GM18498 (cell line): Measurements from ENCODE around the gene SPOCK1.

Experiments
- ATAC-seq: cut with Tn5 transposase; IDR thresholded peaks from one replicate; pipeline ENCODE4 v1.9.1; 2021; ENCODE audit warnings: mild to moderate bottlenecking, moderate library complexity; ENCODE audit not compliant: unreplicated experiment

The SPOCK1 gene

GRCh38 chr5:137040641-137041340, 458.3 kb downstream of the SPOCK1 start:
- ATAC-seq: no peak

- ATAC-seq: no peak
Measured at GRCh38 chr5:137040024-137040423, 459.1 kb downstream of the SPOCK1 start.

GRCh38 chr5:137037848-137038247, 461.3 kb downstream of the SPOCK1 start:
- ATAC-seq: no peak

GRCh38 chr5:137036640-137037039, 462.5 kb downstream of the SPOCK1 start:
- no peak for ATAC-seq

GRCh38 chr5:137035480-137035878, 463.6 kb downstream of the SPOCK1 start:
- no peak for ATAC-seq

- no peak for ATAC-seq
Measured at GRCh38 chr5:137034764-137035479, 464.2 kb downstream of the SPOCK1 start.

GRCh38 chr5:137034213-137034612, 464.9 kb downstream of the SPOCK1 start:
- ATAC-seq: no peak

GRCh38 chr5:137032929-137033328, 466.2 kb downstream of the SPOCK1 start:
- no peak for ATAC-seq

GRCh38 chr5:137027758-137028157, 471.4 kb downstream of the SPOCK1 start:
- no peak for ATAC-seq

- ATAC-seq: no peak
Measured at GRCh38 chr5:137026296-137026695, 472.8 kb downstream of the SPOCK1 start.

- no peak for ATAC-seq
Measured at GRCh38 chr5:137024044-137024443, 475.1 kb downstream of the SPOCK1 start.

GRCh38 chr5:137023371-137023770, 475.8 kb downstream of the SPOCK1 start:
- no peak for ATAC-seq

- no peak for ATAC-seq
Measured at GRCh38 chr5:137022725-137023124, 476.4 kb downstream of the SPOCK1 start.

GRCh38 chr5:137022043-137022442, 477.1 kb downstream of the SPOCK1 start:
- no peak for ATAC-seq

GRCh38 chr5:137019229-137019628, 479.9 kb downstream of the SPOCK1 start:
- no peak for ATAC-seq

GRCh38 chr5:137016783-137017324, 482.3 kb downstream of the SPOCK1 start:
- no peak for ATAC-seq

- no peak for ATAC-seq
Measured at GRCh38 chr5:137015540-137016116, 483.5 kb downstream of the SPOCK1 start.

GRCh38 chr5:137014731-137015130, 484.4 kb downstream of the SPOCK1 start:
- no peak for ATAC-seq

GRCh38 chr5:137010226-137010625, 488.9 kb downstream of the SPOCK1 start:
- ATAC-seq: no peak

- ATAC-seq: no peak
Measured at GRCh38 chr5:137004279-137004678, 494.8 kb downstream of the SPOCK1 start.

- ATAC-seq: no peak
Measured at GRCh38 chr5:137001026-137001569, 498.0 kb downstream of the SPOCK1 start.

- no peak for ATAC-seq
Measured at GRCh38 chr5:136999787-137000186, 499.3 kb downstream of the SPOCK1 start.
